Ishikawa (cell line): ENCODE data around the gene NPAS2.

ENCODE experiments used
- CEBPB ChIP-seq: IDR thresholded peaks from 2 replicates; pipeline ENCODE4 v1.6.1; 2012
- CREB1 ChIP-seq: IDR thresholded peaks from 2 replicates; pipeline ENCODE4 v1.6.1; 2012; ENCODE audit warnings: low read depth
- EGR1 ChIP-seq: IDR thresholded peaks from 2 replicates; pipeline ENCODE4 v1.6.1; 2012
- EP300 ChIP-seq: IDR thresholded peaks from 2 replicates; pipeline ENCODE4 v1.6.1; 2012; ENCODE audit warnings: borderline replicate concordance
- FOXM1 ChIP-seq: IDR thresholded peaks from 2 replicates; pipeline ENCODE4 v1.6.1; 2012; ENCODE audit warnings: low read depth, borderline replicate concordance
- MAX ChIP-seq: IDR thresholded peaks from 2 replicates; pipeline ENCODE4 v1.6.1; 2012
- NFIC ChIP-seq: IDR thresholded peaks from 2 replicates; pipeline ENCODE4 v1.6.1; 2012
- RAD21 ChIP-seq: IDR thresholded peaks from 2 replicates; pipeline ENCODE4 v1.6.1; 2012; ENCODE audit warnings: low read depth
- REST ChIP-seq: IDR thresholded peaks from 2 replicates; pipeline ENCODE4 v1.6.1; 2012; ENCODE audit warnings: low read depth, mild to moderate bottlenecking
- TAF1 ChIP-seq: IDR thresholded peaks from 2 replicates; pipeline ENCODE4 v1.6.1; 2012; ENCODE audit warnings: low read depth, mild to moderate bottlenecking
- TCF12 ChIP-seq: IDR thresholded peaks from 2 replicates; pipeline ENCODE4 v1.6.1; 2012; ENCODE audit warnings: low read depth
- TEAD4 ChIP-seq: IDR thresholded peaks from 2 replicates; pipeline ENCODE4 v1.6.1; 2012
- USF1 ChIP-seq: IDR thresholded peaks from 2 replicates; pipeline ENCODE4 v1.6.1; 2012
- YY1 ChIP-seq: IDR thresholded peaks from 2 replicates; pipeline ENCODE4 v1.6.1; 2012; ENCODE audit warnings: low read depth
- ZBTB7A ChIP-seq: IDR thresholded peaks from 2 replicates; pipeline ENCODE4 v1.6.1; 2012; ENCODE audit warnings: low read depth

The NPAS2 gene

GRCh38 chr2:100969998-100970397 is 150.1 kb downstream of the NPAS2 start:
- TF ChIP-seq EP300 (no peak), REST (no peak), NFIC (no peak), TEAD4 (no peak), YY1 (no peak), CREB1 (no peak), ZBTB7A (no peak), TAF1 (no peak), RAD21 (no peak), USF1 (no peak), MAX (no peak), CEBPB (no peak), TCF12 (no peak)

- TF ChIP-seq FOXM1 (no peak), NFIC (no peak), TEAD4 (no peak), RAD21 (no peak), YY1 (no peak), TCF12 (no peak), CREB1 (no peak), REST (no peak), EP300 (no peak), EGR1 (no peak), USF1 (no peak), ZBTB7A (no peak), TAF1 (no peak), MAX (no peak), CEBPB (no peak)
These were observed 151.3 kb downstream of the NPAS2 start for GRCh38 chr2:100971221-100971620.

- TF ChIP-seq TEAD4: no peak
- TF ChIP-seq TCF12: no peak
- no peak for TF ChIP-seq TAF1
- TF ChIP-seq CREB1: no peak
- no peak for TF ChIP-seq EP300
- no peak for TF ChIP-seq USF1
- no peak for TF ChIP-seq MAX
- TF ChIP-seq ZBTB7A: no peak
- no peak for TF ChIP-seq CEBPB
- TF ChIP-seq RAD21: no peak
- no peak for TF ChIP-seq EGR1
- no peak for TF ChIP-seq YY1
- no peak for TF ChIP-seq NFIC
These were observed 152.5 kb downstream of the NPAS2 start for GRCh38 chr2:100972452-100972851.

- TF ChIP-seq EGR1 (no peak), TAF1 (no peak), MAX (no peak), NFIC (no peak), TCF12 (no peak), YY1 (no peak), RAD21 (no peak), TEAD4 (no peak), USF1 (no peak), FOXM1 (no peak), CEBPB (no peak), REST (no peak), CREB1 (no peak), ZBTB7A (no peak), EP300 (no peak)
These were observed 155.0 kb downstream of the NPAS2 start for GRCh38 chr2:100974712-100975520.
